Stomach (tissue), 4 donors: ENCODE results near the gene ADD2.

Experiments
- CTCF ChIP-seq, 7 experiments: fragments of 450-650 bp in 4 of 7; fragments of 200-600 bp in 3 of 7; sonication (generic) in 3 of 7; IDR thresholded peaks; one replicate each; pipeline ENCODE4 v1.5.1; 2016 to 2019; ENCODE audit warnings: antibody characterized with exemption in 7 of 7, control low read depth in 2 of 7, mild to moderate bottlenecking in 1 of 7
- EP300 ChIP-seq: sonication (generic); formaldehyde crosslinking; IDR thresholded peaks from one replicate; pipeline ENCODE4 v1.6.1; 2017; ENCODE audit warnings: antibody characterized with exemption
- POLR2A ChIP-seq, 4 donors: fragments of 450-650 bp; IDR thresholded peaks; one replicate each; pipeline ENCODE4 v1.6.1; 2016; ENCODE audit warnings: antibody characterized with exemption in 4 of 4, control low read depth in 2 of 4, mild to moderate bottlenecking in 1 of 4, moderate library complexity in 1 of 4
- POLR2AphosphoS5 ChIP-seq, 3 donors: sonication (generic); formaldehyde crosslinking; IDR thresholded peaks; one replicate each; pipeline ENCODE4 v1.6.1; 2016; ENCODE audit warnings: antibody characterized with exemption in 3 of 3

GRCh38 chr2:70643715-70644114, 124.3 kb downstream of the ADD2 start:
- TF ChIP-seq CTCF (IDR thresholded peaks at IDR 0.05) (peak in 3 of 7 experiments; percentile 14 to 15 (median 15)), POLR2A (IDR thresholded peaks at IDR 0.05) (no peak), POLR2AphosphoS5 (IDR thresholded peaks at IDR 0.05) (no peak), EP300 (no peak)
